Fibroblast of mammary gland (primary cell): ENCODE data around the gene TSHZ2.

Source experiments
- DNase-seq: peaks from one replicate; pipeline ENCODE4 v3.0.0-alpha.2; 2010; ENCODE audit warnings: low read depth
- H3K4me3 ChIP-seq: 2 replicates; pipeline ENCODE4 v1.5.1; 2011; ENCODE audit warnings: low read depth, mild to moderate bottlenecking, low read length, moderate library complexity; ENCODE audit not compliant: control insufficient read depth
- TF ChIP-seq, protein P1 (sequence below): conservative IDR thresholded peaks from 2 replicates; pipeline ENCODE4 v1.5.1; 2011; ENCODE audit warnings: low read depth, low read length, inconsistent platforms; ENCODE audit not compliant: control insufficient read depth, insufficient read depth

The TSHZ2 gene

DNA sequence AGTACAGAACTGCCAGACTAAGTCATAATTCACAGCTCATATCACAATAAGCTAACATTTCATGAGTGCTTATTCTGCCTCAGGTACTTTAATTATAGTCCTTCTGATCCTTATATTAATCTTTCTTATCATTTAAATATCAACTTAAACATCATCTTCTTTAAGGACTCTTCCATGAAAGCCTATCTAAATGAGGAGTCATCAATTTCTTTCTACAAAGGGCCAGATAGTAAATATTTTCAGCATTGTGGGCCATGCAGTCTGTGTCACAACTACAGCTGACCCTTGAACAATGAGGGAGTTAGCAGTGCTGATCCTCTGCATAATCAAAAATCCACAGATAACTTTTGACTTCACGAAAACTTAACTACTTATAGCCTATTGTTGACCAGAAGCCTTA is 306.4 kb downstream of the TSHZ2 start:
- H3K4me3 ChIP-seq = no peak overlapping the region
- DNase-seq = no peak
- TF ChIP-seq, protein P1, sequence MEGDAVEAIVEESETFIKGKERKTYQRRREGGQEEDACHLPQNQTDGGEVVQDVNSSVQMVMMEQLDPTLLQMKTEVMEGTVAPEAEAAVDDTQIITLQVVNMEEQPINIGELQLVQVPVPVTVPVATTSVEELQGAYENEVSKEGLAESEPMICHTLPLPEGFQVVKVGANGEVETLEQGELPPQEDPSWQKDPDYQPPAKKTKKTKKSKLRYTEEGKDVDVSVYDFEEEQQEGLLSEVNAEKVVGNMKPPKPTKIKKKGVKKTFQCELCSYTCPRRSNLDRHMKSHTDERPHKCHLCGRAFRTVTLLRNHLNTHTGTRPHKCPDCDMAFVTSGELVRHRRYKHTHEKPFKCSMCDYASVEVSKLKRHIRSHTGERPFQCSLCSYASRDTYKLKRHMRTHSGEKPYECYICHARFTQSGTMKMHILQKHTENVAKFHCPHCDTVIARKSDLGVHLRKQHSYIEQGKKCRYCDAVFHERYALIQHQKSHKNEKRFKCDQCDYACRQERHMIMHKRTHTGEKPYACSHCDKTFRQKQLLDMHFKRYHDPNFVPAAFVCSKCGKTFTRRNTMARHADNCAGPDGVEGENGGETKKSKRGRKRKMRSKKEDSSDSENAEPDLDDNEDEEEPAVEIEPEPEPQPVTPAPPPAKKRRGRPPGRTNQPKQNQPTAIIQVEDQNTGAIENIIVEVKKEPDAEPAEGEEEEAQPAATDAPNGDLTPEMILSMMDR = no peak

DNA sequence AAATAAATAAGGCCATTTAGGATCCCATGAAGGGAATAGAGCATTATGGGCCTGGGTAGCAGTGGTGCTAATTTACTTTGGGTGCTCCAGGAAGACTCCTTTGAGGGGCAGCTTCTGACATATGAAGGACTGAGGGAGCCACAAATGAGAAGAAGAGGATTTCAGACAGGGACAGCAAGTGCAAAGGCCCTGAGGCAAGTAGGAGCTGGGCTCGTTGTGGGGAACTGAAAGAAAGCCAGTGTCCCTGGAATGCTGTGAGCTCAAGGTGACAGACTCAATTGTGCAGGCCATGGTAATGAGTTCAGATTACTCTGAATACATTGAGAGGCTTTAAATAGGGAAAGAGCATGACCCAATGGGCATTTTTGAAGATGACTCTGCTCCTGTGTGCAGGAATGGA is 307.6 kb downstream of the TSHZ2 start:
- TF ChIP-seq, protein P1 = no peak

DNA sequence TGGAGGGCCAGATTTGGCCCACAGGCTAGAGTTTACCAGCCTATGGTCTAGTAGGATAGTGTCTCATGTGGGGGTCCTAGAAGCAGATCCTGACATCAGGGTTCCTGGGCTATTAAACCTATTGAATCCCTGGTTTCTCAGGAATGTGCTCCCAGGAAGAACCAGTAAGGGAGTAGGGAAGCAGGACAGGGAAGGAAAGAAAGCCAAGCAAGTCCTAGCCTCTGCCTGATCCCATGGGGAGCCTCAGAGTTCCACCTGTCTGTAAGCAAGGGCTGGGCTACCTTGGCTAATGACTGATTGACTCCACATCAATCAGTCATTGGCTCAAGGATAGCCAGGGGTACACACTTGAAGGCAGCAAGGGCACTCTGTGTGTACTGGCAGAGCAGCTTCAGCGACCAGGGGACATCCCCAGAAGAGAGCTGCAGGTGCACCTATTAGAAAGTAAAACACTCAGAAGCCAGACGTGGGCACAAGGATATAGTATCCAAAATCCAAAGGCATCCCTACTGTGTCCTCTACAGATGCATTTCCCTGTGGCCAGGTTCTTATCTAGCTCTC is 309.5 kb downstream of the TSHZ2 start:
- no peak for DNase-seq
- H3K4me3 ChIP-seq = no peak overlapping the region
- TF ChIP-seq, protein P1 = no peak

More for the DNA sequence above, 307.6 kb downstream of the TSHZ2 start:
- H3K4me3 ChIP-seq = no peak overlapping the region
- no peak for DNase-seq

DNA sequence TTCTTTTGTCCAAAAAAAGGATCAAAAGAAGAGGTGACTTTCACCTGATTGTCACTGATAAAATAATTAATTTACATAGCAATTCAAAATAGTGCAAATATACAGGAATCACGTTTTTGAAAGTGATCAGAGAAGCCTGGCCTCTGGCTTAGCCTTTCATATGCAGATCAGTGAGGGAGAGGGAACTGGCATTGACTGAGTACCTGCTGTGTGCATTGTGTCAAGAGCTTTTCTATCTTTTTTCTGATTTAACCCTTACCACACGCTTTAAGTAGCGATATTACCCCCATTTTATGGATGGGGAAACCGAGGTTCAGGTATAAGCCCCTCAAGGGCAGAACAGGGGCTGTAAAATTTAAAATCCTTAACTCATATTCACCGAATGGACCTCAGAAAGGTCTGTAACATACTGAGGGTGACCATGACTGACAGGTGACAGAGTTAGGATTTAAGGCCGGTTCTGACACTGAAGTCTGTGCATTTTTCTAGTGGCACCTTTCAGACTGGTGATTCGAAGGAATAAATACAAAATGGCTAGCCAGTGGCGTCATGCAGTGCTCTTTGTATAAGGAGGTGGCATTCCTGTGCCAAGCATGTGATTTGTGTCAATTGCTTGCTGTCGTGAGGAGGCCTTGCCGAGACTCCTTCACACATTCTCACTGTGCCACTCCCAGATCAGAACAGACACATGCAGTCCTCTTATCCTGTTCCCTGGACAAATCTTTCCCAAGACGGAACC is 310.2 kb downstream of the TSHZ2 start:
- no peak overlapping the region for H3K4me3 ChIP-seq
- TF ChIP-seq, protein P1 = no peak
- DNase-seq = no peak

DNA sequence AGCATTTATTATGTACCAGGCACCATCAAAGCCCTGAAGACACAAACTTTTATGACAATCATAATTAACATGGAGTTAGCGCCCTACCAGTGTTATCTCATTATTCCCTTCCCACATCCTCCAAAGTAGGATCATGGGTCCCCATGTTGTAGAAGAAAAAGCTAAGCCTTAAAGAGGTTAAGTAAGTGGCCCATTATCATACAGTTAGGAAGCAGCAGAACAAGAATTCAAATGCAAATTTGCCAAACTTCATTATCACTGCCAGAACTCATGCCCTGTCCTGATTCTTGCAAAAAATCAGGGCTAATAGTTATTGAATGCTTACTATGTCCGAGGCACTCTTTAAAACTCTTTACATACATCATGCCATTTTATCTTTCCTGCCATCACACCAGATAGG is 310.9 kb downstream of the TSHZ2 start:
- TF ChIP-seq, protein P1 = no peak
- no peak overlapping the region for H3K4me3 ChIP-seq
- DNase-seq = no peak

DNA sequence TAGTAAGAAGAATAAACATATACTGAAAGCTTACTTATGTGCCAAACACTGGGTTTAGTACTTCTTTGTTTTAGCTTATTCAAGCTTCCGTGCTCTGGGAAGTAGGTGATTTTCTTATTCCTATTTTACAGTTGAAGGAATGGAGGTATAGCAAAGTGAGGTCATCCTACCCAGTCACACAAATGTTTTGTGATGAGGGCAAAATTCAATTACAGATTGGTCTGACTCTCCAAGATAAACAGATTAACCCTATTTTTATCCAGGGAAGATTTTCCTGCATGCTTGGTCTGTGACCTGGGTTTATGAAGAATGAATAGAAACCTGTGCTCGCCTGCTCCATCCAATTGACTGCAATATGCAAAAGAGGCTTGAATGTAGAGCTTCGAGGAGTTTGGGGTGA is 311.4 kb downstream of the TSHZ2 start:
- TF ChIP-seq, protein P1 = no peak

More for the DNA sequence above, 311.4 kb downstream of the TSHZ2 start:
- no peak overlapping the region for H3K4me3 ChIP-seq
- DNase-seq = no peak
